ENCODE measurements around the gene DIPK1B.

DIPK1B gene

GRCh38 chr9:136773386-136774044 is 61.1 kb downstream of the DIPK1B start:
- DNase-seq (ENCODE audit: low spot score), result peak; percentile 38

More at GRCh38 chr9:136773386-136774044, 61.1 kb downstream of the DIPK1B start:
- ATAC-seq (ENCODE audit: low read depth), result peak; percentile 42; the same call in 1 of the 3 replicates
- Histone ChIP-seq H3K4me1 (ENCODE audit: insufficient read depth, poor library complexity, severe bottlenecking) (no peaks in the 10 kb centered on the region), H3K9me3 (ENCODE audit: severe bottlenecking) (no peaks in the 10 kb centered on the region), H3K27me3 (ENCODE audit: insufficient read depth, poor library complexity, severe bottlenecking) (peaks cover 3% of the 10 kb centered on the region), H3K4me3 (ENCODE audit: severe bottlenecking) (no peak overlapping the region), H3K27ac (ENCODE audit: poor library complexity, severe bottlenecking) (no peak overlapping the region), H3K36me3 (ENCODE audit: low read depth) (no peaks in the 10 kb centered on the region)
- no peak for TF ChIP-seq CTCF (IDR thresholded peaks at IDR 0.05; ENCODE audit: poor library complexity, severe bottlenecking)

Measured in RWPE2 (cell line).